Measurements from ENCODE around the gene GABRR1. TPM values are rescaled to one million over a fixed set of nuclear protein-coding genes. Genes with fewer than 3 reads are reported as not detected.

Gene GABRR1
- total RNA-seq, 1 donor from 2014 or later: not detected

DNA sequence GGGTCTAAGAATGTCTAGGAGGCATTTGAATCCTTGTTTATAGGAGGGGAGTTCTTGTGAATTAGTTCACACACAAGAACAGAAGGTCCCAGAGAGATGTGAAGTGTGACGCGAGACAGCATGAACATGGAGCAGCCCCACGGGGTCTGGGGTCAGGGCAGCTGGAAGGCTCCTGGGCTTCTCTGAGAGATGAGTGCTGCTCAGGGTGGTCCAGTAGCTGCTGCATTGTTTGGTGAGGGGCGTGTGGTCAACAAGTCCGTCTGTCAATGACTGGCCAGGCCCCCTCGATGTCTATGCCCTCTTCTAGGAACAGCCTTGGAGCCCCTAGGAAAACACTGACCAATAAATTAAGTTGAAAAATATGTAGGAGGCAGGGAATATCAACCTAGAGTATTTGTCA lies 40.2 kb upstream of the GABRR1 start:
- Histone ChIP-seq H3K4me3 (ENCODE audit: low read depth, low read length) (no peak overlapping the region), H3K36me3 (ENCODE audit: control insufficient read depth, insufficient read depth, low read length) (no peaks in the 10 kb centered on the region), H3K27me3 (ENCODE audit: control insufficient read depth, insufficient read depth, low read length) (no peaks in the 10 kb centered on the region)
- FAIRE-seq: no peak
- no peak for DNase-seq (ENCODE audit: low read depth)
- TF ChIP-seq, protein P1, sequence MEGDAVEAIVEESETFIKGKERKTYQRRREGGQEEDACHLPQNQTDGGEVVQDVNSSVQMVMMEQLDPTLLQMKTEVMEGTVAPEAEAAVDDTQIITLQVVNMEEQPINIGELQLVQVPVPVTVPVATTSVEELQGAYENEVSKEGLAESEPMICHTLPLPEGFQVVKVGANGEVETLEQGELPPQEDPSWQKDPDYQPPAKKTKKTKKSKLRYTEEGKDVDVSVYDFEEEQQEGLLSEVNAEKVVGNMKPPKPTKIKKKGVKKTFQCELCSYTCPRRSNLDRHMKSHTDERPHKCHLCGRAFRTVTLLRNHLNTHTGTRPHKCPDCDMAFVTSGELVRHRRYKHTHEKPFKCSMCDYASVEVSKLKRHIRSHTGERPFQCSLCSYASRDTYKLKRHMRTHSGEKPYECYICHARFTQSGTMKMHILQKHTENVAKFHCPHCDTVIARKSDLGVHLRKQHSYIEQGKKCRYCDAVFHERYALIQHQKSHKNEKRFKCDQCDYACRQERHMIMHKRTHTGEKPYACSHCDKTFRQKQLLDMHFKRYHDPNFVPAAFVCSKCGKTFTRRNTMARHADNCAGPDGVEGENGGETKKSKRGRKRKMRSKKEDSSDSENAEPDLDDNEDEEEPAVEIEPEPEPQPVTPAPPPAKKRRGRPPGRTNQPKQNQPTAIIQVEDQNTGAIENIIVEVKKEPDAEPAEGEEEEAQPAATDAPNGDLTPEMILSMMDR (IDR thresholded peaks at IDR 0.05; ENCODE audit: insufficient read depth, low read length, severe bottlenecking): no peak

DNA sequence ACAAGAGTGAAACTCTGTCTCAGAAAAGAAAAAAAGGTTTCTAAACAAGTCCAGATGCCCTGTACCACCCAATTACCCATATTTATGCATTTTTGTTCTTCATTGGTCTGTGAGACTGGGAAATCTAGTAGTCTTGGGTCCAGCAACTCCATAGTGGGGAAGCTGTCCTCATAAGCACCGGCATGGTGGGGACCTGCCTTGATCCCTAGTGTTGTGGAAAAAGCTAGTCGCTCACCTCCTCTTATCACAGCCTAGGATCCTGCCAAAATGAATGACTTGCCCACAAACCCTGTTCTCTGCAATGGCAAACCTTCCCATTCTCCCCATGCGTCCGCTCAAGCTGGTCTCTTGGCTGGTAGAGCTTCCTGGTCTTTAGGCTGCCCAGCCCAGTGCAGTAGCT lies 38.3 kb upstream of the GABRR1 start:
- no peak overlapping the region for H3K4me3 ChIP-seq (ENCODE audit: low read depth, low read length)
- no peak for FAIRE-seq
- DNase-seq (ENCODE audit: low read depth): no peak

DNA sequence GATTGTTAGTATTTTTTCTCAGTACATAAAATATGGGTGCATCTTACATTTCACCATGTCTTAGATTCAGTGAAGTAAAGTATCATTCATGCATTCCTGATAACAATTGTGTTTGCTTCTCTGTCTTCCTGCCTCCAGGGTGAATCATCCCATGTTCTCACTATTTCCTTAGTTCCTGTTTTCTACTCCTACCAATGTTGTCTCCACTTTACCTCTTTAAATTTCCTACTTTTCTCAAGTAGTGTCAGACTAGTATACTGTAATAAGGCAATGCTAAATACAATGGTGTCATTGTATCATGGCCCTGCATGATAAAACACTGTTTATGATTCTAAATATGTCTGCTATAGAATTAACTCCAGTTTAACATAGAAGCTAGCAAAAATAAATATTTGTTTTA lies 37.4 kb upstream of the GABRR1 start:
- peaks cover 3% of the 10 kb centered on the region for H3K27me3 ChIP-seq (ENCODE audit: control insufficient read depth, insufficient read depth, low read length)
- TF ChIP-seq, protein P1 (IDR thresholded peaks at IDR 0.05; ENCODE audit: insufficient read depth, low read length, severe bottlenecking): no peak
- no peak for FAIRE-seq
- H3K4me3 ChIP-seq (ENCODE audit: low read depth, low read length): no peak overlapping the region
- peak; percentile 45 for DNase-seq (ENCODE audit: low read depth)
- H3K36me3 ChIP-seq (ENCODE audit: control insufficient read depth, insufficient read depth, low read length): no peaks in the 10 kb centered on the region

More for the DNA sequence above, 38.3 kb upstream of the GABRR1 start:
- H3K36me3 ChIP-seq (ENCODE audit: control insufficient read depth, insufficient read depth, low read length): no peaks in the 10 kb centered on the region
- TF ChIP-seq, protein P1 (IDR thresholded peaks at IDR 0.05; ENCODE audit: insufficient read depth, low read length, severe bottlenecking): no peak
- H3K27me3 ChIP-seq (ENCODE audit: control insufficient read depth, insufficient read depth, low read length): peaks cover 3% of the 10 kb centered on the region

DNA sequence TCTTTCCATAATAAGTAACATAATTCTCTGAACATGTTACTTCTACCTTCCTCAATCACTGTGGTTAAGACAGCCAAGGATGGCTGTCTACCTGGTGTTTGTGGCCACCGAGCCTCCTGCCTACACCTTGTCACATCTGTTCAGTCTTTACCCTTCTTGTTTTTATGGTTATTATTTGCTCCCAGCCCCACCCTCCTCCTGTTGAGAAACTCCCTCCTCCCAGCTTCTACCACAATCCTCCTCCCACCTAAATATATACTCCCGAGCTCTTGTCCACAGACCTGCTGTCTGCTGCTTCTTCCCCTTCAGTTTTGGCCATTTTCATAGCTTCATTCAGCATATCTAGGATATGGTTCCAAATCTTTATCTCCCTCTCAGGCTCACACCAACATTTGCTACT lies 35.7 kb upstream of the GABRR1 start:
- FAIRE-seq (no peak), DNase-seq (ENCODE audit: low read depth) (no peak)
- H3K27me3 ChIP-seq (ENCODE audit: control insufficient read depth, insufficient read depth, low read length): peaks cover 3% of the 10 kb centered on the region
- H3K36me3 ChIP-seq (ENCODE audit: control insufficient read depth, insufficient read depth, low read length): no peaks in the 10 kb centered on the region
- TF ChIP-seq, protein P1 (IDR thresholded peaks at IDR 0.05; ENCODE audit: insufficient read depth, low read length, severe bottlenecking): no peak
- no peak overlapping the region for H3K4me3 ChIP-seq (ENCODE audit: low read depth, low read length)

DNA sequence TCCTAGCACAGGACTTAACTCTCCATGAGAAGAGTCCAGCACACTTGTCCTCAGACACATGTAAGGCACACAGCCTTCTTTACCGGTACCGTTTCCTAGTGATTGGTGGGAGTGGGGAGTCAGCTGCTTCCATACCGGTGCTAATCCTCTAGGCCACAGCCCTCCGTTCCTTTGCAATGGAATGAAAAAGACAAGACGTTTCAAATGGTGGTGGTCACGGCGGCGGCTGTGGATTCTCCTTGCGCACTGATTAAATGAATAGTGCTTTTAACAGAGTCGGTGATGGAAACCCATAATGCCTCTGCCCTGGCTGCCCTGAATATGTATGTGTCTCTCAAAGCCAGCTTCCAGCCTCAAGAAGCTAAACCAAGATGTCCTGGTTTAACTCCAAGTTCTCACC lies 34.8 kb upstream of the GABRR1 start:
- Histone ChIP-seq H3K36me3 (ENCODE audit: control insufficient read depth, insufficient read depth, low read length) (no peaks in the 10 kb centered on the region), H3K4me3 (ENCODE audit: low read depth, low read length) (no peak overlapping the region), H3K27me3 (ENCODE audit: control insufficient read depth, insufficient read depth, low read length) (peaks cover 3% of the 10 kb centered on the region)
- DNase-seq (ENCODE audit: low read depth): no peak
- TF ChIP-seq, protein P1 (IDR thresholded peaks at IDR 0.05; ENCODE audit: insufficient read depth, low read length, severe bottlenecking): no peak
- FAIRE-seq: no peak

DNA sequence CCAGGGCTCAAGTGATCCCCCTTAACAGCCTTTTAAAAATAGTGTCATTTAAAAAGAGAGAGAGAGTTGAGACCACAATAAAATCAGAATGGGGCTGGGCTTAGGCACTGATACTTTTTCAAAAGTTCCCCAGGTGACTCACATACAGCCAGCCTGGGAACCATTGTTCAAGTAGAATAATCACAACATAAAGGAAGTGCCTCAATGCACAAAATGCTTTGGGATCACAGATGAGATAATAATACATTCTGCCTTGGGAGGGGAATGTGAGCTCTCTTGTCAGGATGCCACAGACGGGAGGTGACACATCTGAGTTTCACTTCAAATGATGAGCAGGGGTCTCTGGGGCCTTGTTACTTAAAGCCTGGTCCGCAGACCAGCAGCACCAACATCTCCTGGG lies 34.0 kb upstream of the GABRR1 start:
- Histone ChIP-seq H3K36me3 (ENCODE audit: control insufficient read depth, insufficient read depth, low read length) (no peaks in the 10 kb centered on the region), H3K27me3 (ENCODE audit: control insufficient read depth, insufficient read depth, low read length) (peaks cover 3% of the 10 kb centered on the region), H3K4me3 (ENCODE audit: low read depth, low read length) (no peak overlapping the region)
- TF ChIP-seq, protein P1 (IDR thresholded peaks at IDR 0.05; ENCODE audit: insufficient read depth, low read length, severe bottlenecking): no peak
- peak; percentile 28 for DNase-seq (ENCODE audit: low read depth)
- FAIRE-seq: no peak

Measured in bronchial epithelial cell (primary cell).